Measurements from ENCODE around the gene TXNDC2. TPM values are rescaled to one million over a fixed set of nuclear protein-coding genes. Genes with fewer than 3 reads are reported as not detected.

Gene TXNDC2
- total RNA-seq, 1 donor from 2014 or later: 0.07 TPM

DNA sequence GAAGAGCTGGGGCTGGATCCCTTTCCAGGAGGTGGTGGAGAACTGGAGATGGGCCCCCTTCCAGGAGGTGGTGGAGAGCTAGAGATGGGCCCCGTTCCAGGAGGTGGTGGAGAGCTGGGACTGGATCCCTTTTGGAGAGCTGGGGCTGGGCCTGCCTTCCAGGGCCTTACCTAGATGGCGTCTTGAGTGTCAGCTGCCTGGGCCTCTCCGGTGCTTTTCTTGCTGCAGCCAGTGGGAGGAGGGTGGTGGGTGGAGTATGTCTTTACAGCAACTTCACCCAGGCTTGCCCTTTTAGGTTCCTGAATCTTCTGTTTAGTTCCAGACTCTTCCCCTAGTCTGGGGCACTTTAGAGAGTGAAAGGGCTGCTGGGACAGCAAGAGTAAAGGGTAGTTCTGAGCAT lies 19.1 kb upstream of the TXNDC2 start:
- Mint-ChIP-seq H3K27ac (ENCODE audit: unreplicated experiment) (no peak overlapping the region), H3K9me3 (ENCODE audit: unreplicated experiment) (peaks cover 13% of the 10 kb centered on the region), H3K4me3 (ENCODE audit: unreplicated experiment) (no peak overlapping the region), H3K27me3 (ENCODE audit: low read depth, unreplicated experiment) (no peaks in the 10 kb centered on the region), H3K36me3 (ENCODE audit: low read depth, unreplicated experiment) (peaks cover 19% of the 10 kb centered on the region), H3K4me1 (ENCODE audit: low read depth, unreplicated experiment) (peaks cover 26% of the 10 kb centered on the region)
- TF ChIP-seq, protein P1, sequence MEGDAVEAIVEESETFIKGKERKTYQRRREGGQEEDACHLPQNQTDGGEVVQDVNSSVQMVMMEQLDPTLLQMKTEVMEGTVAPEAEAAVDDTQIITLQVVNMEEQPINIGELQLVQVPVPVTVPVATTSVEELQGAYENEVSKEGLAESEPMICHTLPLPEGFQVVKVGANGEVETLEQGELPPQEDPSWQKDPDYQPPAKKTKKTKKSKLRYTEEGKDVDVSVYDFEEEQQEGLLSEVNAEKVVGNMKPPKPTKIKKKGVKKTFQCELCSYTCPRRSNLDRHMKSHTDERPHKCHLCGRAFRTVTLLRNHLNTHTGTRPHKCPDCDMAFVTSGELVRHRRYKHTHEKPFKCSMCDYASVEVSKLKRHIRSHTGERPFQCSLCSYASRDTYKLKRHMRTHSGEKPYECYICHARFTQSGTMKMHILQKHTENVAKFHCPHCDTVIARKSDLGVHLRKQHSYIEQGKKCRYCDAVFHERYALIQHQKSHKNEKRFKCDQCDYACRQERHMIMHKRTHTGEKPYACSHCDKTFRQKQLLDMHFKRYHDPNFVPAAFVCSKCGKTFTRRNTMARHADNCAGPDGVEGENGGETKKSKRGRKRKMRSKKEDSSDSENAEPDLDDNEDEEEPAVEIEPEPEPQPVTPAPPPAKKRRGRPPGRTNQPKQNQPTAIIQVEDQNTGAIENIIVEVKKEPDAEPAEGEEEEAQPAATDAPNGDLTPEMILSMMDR (IDR thresholded peaks at IDR 0.05; ENCODE audit: insufficient read depth, low read depth, low read length): no peak
- TF ChIP-seq EZH2 (IDR thresholded peaks at IDR 0.05; ENCODE audit: insufficient read depth, low read length): no peak
- peaks cover 24% of the 10 kb centered on the region for H3K4me1 ChIP-seq (ENCODE audit: insufficient read depth, low read length)
- no peaks in the 10 kb centered on the region for H4K20me1 ChIP-seq (ENCODE audit: insufficient read depth, low read length)
- H3K9ac ChIP-seq (ENCODE audit: low read length): no peak overlapping the region
- FAIRE-seq (no peak), DNase-seq (ENCODE audit: low read depth) (no peak)
- peaks cover 2% of the 10 kb centered on the region for H3K36me3 ChIP-seq (ENCODE audit: insufficient read depth, low read length)
- no peak overlapping the region for H2AFZ ChIP-seq (ENCODE audit: low read depth, low read length)
- no peak overlapping the region for H3K4me2 ChIP-seq (ENCODE audit: low read length)
- no peak overlapping the region for H3K4me3 ChIP-seq (ENCODE audit: insufficient read depth, low read depth, low read length)
- no peaks in the 10 kb centered on the region for H3K27me3 ChIP-seq (ENCODE audit: insufficient read depth, low read length)
- H3K9me3 ChIP-seq (ENCODE audit: insufficient read depth, low read depth, low read length): peaks cover 12% of the 10 kb centered on the region
- no peaks in the 10 kb centered on the region for H3K79me2 ChIP-seq (ENCODE audit: insufficient read depth, low read length)
- no peak overlapping the region for H3K27ac ChIP-seq (ENCODE audit: low read depth, low read length)

DNA sequence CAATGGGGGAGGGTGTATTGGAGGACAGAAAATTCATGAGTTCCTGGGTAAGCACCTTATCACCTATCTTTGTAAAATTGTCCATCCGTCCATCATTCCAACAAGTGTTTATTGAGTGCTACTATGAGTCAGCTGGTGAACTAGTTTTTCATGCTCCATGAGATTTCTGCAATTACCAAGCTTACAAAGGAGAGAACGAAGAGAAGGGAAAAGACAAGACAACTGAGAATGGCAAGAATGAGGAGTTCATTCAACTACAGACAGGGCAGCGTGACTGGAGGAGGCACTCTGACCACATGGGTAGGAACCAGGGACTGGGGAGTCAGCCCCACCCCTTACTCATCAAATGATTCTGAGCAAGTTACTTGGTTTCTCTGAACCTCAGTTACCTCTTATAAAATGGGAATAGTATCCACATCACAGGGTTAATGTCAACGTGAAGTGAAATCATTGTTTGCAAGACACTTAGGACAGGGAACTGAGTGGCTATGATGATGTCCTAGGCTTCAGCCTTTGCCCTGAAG lies 18.6 kb upstream of the TXNDC2 start:
- no peak overlapping the region for H3K27ac Mint-ChIP-seq (ENCODE audit: unreplicated experiment)
- no peaks in the 10 kb centered on the region for H3K79me2 ChIP-seq (ENCODE audit: insufficient read depth, low read length)
- H3K36me3 ChIP-seq (ENCODE audit: insufficient read depth, low read length): peaks cover 2% of the 10 kb centered on the region
- H3K27me3 ChIP-seq (ENCODE audit: insufficient read depth, low read length): no peaks in the 10 kb centered on the region
- FAIRE-seq: no peak
- TF ChIP-seq, protein P1 (IDR thresholded peaks at IDR 0.05; ENCODE audit: insufficient read depth, low read depth, low read length): no peak
- TF ChIP-seq EZH2 (IDR thresholded peaks at IDR 0.05; ENCODE audit: insufficient read depth, low read length): no peak
- H3K9me3 ChIP-seq (ENCODE audit: insufficient read depth, low read depth, low read length): peaks cover 12% of the 10 kb centered on the region
- no peak overlapping the region for H3K27ac ChIP-seq (ENCODE audit: low read depth, low read length)
- no peak overlapping the region for H3K4me3 ChIP-seq (ENCODE audit: insufficient read depth, low read depth, low read length)
- H3K27me3 Mint-ChIP-seq (ENCODE audit: low read depth, unreplicated experiment): no peaks in the 10 kb centered on the region
- no peak overlapping the region for H3K4me3 Mint-ChIP-seq (ENCODE audit: unreplicated experiment)
- H3K9ac ChIP-seq (ENCODE audit: low read length): no peak overlapping the region
- H4K20me1 ChIP-seq (ENCODE audit: insufficient read depth, low read length): no peaks in the 10 kb centered on the region
- peaks cover 17% of the 10 kb centered on the region for H3K36me3 Mint-ChIP-seq (ENCODE audit: low read depth, unreplicated experiment)
- DNase-seq (ENCODE audit: low read depth): peak; percentile 29
- peaks cover 26% of the 10 kb centered on the region for H3K4me1 Mint-ChIP-seq (ENCODE audit: low read depth, unreplicated experiment)
- H3K4me1 ChIP-seq (ENCODE audit: insufficient read depth, low read length): peaks cover 24% of the 10 kb centered on the region
- peaks cover 13% of the 10 kb centered on the region for H3K9me3 Mint-ChIP-seq (ENCODE audit: unreplicated experiment)
- no peak overlapping the region for H2AFZ ChIP-seq (ENCODE audit: low read depth, low read length)
- H3K4me2 ChIP-seq (ENCODE audit: low read length): no peak overlapping the region

All from astrocyte (in vitro differentiated cells and primary cell).